ENCODE results near the gene EXOC4. TPM values are rescaled to one million over a fixed set of nuclear protein-coding genes. Genes with fewer than 3 reads are reported as not detected.

EXOC4 gene
- total RNA-seq, 1 experiment from 2014 or later, result 77.0 TPM

DNA sequence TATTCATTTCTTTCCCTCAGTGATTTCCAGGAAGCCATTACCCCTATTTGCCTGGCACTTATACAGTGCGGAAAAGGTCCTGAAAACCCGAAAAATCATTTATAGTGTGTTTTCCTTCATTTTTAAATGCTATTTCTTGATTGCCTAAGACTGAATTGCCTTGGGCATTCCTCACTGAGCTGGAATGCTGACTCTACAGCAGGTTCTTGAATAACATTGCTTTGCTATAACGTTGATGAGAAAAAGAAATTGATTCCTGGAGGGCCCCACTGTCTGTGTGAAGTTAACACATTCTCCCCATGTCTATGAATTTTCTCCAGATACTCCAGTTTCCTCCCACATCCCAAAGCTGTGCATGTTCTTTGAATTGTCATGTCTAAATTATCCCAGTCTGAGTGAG, 308.5 kb downstream of the EXOC4 start:
- DNase-seq (ENCODE audit: extremely low read depth, low read depth), result no peak

DNA sequence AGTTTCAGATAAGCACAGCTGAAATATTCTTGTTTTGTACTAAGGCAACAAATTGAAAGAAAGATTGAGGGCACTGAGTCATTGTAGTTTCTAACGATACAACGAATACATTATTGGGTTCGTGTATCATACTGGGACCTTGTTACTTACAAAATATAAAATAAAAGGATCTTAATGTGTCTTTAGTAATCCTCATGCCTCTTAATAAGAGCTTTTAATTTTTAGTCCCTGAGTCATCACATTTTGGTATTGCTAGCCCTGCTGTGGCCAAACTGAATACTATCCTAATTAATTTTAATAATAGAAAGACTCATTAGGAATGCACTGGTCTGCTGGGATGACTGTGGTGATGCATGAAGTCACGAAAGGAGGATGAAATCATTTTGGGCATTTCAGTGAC, 309.7 kb downstream of the EXOC4 start:
- DNase-seq (ENCODE audit: extremely low read depth, low read depth), result no peak

DNA sequence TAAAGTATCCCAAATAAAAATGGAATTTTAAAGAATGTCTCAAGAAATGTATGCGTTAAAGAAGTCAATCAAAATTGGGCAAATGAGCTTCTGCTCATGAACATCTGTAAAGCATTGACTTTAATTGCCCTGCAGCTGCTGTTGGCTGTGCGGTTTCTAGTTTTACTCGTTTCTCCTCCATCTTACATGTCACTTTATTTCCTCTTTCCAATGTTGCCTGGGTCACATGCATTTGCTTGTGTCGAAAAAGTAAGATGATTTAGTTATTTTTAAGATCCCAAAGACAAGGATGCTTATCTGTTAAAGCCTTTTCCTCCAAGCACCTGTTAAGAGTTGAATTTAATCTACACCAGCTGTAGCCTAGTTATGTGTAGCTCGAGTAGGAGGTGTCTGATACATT, 310.4 kb downstream of the EXOC4 start:
- DNase-seq (ENCODE audit: extremely low read depth, low read depth), result no peak

DNA sequence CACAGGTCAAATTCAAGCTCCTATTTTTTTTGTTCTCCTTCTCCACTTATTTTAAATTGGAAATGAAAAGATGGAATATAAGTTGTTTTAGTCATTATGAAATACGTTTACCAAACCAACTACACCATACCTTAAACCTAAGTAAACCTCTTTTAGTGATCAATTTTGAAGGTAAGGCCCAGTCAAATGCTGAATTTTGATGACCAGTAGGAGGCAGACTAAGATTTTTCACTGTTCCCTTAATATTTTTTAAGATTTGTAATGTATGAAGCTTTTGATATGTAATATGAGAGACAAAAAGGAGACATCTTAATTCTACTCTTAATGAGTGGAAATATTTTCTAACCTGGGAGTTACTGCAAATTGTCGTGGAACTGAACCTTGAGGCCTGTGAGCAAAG, 311.6 kb downstream of the EXOC4 start:
- DNase-seq (ENCODE audit: extremely low read depth, low read depth), result no peak

DNA sequence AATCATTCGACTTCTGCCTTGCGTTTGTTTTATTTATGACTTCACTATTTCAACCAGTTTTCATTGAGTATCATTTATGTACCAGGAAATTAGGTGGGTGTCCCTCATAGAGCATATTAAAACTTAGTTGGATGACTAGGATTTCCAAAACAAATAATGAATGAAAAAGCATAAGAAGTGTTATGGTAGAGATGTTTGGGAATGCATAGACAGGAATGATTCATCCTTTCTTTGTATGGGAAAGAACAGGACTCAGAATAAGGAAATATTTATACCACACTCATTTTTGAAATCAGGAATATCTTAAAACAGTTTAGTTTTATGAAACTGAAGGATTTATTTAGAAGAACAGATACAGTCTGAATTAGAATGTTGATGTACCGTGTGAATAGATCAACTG, 315.7 kb downstream of the EXOC4 start:
- DNase-seq (ENCODE audit: extremely low read depth, low read depth), result no peak

DNA sequence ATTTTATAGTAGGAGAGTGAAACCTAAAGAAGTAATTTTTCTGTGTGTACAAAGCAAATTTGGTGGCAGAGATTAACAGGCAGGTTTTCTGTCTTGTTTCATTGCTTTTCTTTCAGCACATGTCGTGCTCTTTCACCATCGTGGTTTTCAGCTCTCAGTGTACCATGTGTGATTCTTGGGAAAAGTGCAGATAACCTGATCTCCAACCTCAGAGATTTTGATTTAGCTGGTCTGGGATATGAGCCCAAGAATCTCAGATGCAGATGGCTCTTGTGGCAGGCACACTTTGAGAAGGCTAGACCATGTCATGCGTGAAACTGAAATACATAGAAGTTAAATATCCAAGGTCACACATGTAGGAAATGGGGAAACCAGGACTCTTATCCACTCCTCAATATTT, 317.4 kb downstream of the EXOC4 start:
- no peak for DNase-seq (ENCODE audit: extremely low read depth, low read depth)

DNA sequence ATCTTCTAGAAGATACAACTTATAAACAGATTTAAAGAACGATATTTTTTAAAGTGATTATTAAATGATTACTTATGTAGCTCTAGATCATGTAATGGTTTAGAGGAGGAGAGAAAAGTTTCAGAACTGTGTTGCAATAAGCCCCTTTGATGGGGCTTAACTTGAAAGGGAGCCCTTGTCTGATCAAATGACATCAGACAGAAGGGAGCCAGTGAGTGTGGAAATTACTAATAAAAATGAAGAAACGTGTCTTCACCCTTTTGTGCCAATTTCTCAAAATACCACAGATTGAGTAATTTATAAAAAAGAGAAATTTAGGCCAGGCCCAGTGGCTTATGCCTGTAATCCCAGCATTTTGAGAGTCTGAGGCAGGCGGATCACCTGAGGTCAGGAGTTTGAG, 318.2 kb downstream of the EXOC4 start:
- no peak for DNase-seq (ENCODE audit: extremely low read depth, low read depth)

DNA sequence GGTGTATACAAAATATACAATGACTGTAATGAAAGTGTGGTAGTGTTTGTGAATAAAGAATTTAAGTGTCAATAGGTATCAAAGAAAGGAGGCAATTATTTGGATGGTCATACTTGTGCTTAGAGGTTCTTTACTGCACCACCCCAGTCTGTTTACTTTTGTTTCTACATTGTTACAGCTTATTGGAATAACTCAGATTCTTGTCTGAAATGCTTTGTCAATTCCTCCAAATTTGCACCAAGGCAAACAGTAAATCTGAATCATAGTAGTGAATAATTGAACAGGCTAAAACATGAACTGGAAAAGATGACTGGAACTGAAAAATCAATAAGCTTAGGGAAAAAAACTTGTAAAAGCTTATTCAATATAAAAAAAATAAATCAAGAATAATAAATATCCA, 319.2 kb downstream of the EXOC4 start:
- DNase-seq (ENCODE audit: extremely low read depth, low read depth), result no peak

DNA sequence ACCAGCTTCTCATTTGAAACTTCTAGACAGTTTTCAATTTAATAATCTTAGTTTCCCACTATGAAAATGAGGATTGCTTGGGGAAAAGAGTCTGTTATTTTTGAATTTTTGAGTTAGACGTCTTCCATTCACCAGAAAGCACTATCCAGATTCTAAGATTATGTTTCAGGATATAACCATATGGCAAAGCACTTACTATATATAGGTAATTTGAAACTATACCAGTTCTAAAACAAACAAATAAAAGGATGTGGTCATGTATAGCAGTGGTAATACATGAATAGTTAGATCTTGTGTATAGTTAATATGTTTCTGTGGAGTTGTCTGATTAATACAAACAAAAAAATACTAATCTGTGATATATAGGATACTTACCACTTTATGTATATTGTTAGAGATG, 320.0 kb downstream of the EXOC4 start:
- no peak for DNase-seq (ENCODE audit: extremely low read depth, low read depth)

DNA sequence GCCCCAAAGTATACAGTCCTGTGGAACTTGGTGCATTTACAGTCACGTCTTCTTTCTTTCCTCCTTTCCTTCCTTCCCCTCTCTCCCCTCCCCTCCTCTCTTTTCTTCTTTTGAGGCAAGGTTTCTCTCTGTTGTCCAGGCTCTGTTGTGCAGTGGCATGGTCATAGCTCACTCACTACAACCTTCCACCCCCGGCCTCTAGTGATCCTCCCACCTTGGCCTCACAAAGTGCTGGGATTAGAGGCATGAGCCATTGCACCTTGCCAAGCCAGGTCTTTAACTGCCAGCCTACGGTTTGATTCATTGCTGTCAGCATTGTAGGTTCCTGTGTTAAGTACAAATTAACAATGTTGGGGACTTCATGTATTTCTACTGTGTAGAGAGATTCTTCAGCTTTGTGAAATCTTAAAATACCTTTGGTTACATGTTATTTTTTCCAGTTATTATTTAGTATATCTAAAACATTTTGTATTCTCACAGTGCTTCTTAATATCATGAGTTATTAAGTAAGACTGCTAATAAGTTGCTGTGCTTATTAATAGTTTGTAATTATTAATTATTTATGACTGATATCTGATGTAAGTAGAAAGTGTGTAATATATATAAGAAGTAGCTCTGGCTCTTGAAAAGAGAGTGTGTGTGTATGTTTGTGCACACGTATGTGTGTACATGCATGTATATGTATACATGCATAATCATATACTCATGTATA, 320.8 kb downstream of the EXOC4 start:
- DNase-seq (ENCODE audit: extremely low read depth, low read depth), result no peak

DNA sequence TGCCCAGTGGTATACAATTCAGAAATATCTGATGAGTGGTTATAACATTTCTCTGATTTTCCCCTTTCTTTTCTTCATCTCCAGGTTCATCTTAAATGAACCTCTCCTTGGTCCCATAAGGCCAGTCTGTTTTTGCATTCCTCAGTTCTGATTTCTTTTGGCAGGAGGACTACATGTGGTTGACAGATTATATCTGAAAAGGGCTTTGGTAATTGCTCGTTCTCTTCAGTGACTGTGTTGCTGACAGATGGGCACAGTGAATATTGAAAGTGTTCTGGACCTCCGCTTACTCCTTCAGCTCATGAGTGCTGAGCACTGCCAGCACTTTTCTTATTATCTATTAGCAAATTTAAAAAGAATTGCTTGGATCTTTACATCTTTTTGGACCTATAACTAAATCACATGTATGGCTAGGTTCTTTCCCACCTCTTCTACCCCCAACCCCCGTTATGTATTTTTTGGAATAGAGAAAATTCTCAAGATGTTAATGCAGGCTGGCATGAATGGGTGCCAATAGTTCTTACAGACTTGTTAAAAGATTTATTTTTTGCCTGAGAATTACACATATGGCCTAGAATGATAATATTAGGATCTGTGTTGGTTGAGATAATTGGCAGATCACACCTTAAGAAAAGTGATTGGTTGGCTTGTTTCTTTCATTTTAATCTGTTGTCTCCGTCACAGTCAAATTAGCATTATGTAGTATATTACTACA, 323.0 kb downstream of the EXOC4 start:
- DNase-seq (ENCODE audit: extremely low read depth, low read depth), result no peak

DNA sequence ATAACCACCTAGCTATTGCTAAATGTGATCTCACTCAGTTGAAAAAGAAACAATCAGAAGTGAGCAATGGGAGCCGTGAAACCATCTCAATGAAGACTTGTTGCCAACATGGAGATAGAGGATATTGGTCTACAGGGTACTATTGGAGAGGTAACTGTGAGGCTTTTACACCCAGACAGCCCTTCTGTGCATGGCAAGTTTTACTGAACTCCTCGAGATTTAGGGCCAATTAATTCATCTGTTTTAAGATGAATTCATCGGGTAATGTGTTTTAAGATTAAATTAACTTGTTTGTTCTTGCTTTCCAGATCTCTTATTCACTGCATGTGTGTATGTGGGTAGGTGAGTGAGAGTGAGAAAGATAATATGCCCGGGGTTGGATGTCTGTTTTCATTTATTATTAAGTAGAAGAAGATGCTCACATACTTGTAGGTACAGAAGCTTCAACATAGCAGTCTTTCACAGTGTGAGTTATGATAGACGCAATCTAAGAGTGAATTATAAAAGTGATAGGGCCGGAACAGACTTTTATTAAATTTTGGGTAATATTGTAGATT, 323.8 kb downstream of the EXOC4 start:
- DNase-seq (ENCODE audit: extremely low read depth, low read depth), result no peak

DNA sequence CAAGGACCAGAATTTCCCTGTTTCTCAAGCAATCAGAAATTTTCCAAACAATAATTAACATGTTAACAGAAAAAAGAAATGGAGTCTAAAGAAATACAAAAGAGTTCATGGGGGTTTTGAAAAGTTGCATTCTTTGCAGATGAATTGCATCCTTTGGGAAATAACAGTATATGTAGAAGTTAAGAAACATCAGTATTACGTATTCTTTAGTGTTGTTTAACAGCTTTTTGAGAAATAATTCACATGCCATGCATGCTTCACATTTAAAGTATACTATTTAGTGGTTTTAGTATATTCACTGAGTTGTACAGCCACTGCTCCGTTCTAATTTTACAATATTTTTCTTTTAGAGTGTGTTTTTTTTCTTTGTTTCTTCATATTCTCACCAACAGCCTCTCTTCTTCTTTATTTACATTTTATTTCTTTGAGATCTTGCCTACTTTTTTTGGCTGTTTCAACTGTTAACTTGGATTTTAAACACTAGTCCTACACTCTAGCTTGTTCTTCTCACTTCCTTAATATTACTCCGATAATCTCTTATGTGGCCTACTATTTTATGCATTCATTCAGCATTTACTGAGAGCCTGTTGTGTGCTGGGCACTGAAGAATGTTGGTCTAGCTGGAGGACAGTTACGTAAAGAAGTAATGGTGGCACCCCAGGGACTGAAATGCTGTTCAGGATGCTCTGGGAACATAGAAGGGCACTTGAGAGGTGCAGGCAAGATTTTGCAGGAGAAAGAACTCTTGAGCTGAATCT, 330.1 kb downstream of the EXOC4 start:
- DNase-seq (ENCODE audit: extremely low read depth, low read depth), result peak; percentile 87

DNA sequence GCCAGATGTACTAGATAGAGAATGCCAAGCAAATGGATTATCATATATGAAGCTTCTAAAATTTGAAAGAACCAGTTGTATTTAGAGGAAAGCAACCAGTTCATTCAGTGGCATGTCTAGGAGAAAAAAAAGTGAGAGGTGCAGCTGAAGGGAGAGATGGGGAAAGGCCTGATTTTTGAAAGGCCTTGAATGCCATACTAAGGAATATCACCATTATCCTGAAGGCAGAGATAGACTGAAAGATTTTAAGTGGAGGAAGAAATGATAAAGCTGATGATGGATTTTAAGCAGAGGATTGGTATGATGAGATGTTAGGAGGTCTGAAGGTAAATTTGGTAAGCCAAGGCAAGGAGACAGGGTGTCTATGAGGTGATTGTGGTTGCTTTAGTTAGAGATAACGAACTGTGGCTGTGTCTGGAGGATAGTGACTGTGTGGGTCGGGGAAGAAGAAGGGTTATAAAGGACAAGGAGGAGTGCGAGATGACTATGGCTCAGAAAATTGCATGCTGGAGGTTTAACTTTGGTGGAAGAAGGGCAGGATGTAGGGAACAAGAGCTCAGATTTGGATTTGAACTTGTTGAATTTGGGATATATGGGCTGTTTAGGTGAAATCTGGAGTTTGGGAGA, 330.8 kb downstream of the EXOC4 start:
- peak; percentile 11 for DNase-seq (ENCODE audit: extremely low read depth, low read depth)

DNA sequence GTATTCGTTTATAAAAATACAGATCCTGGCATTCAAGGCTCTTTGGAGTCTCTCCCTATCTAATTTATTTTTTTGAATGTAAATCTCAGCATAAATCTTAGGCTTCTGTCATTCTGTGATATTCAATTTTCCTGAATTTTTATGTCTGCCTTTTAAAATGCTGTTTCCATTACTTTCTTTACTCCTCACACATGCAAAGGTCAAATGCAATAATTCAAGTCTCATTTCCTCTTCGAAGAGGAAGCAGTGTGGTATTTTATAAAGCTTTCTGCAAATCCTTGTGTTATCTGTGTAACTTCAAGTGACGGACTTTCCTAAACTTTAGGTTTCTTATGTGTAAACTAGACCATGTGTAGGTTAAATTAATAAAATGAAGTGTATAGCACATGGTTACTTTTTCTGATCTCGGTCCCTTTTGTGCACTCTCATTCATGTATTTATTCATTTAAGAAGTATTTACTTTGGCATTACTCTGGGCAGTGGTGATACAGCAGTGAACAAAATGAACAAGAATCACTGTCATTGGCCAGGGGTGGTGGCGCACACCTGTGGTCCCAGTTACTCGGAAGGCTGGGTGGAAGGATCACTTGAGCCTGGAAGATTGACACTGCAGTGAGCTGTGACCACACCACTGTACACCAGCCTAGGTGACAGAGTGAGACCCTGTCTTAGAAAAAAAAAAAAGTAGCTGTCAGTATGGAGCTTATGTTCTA, 332.2 kb downstream of the EXOC4 start:
- DNase-seq (ENCODE audit: extremely low read depth, low read depth), result no peak

DNA sequence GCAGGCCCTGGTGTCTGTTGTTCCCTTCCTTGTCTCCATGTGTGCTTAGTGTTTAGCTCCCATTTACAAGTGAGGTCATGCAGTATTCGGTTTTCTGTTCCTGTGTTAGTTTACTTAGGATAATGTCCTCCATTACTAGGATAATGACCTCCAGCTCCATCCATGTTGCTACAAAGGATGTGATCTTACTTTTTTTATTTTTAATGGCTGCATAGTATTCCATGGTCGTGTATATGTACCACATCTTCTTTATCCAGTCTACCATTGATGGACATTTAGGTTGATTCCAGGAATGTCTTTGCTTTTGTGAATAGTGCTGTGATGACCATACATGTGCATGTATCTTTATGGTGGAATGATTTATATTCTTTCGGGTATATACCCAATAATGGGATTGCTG, 333.4 kb downstream of the EXOC4 start:
- no peak for DNase-seq (ENCODE audit: extremely low read depth, low read depth)

DNA sequence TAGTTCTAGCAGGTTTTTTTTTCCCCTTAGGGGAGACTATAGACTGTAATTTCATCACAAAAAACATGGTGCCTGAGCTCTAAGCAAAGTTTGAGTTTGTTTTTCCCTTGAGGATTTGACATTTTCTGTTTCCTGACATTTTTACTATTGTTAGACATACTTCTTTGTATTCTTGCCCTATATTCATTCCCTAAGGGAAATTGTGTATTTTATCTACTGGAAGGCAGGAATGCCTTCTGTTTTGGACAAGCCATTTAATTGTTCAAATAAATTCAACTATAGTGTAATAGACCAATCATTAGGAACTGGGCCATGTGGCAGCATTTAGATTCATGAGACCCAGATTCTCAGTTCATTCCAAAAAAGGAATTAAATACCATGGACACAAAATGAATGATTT, 335.0 kb downstream of the EXOC4 start:
- no peak for DNase-seq (ENCODE audit: extremely low read depth, low read depth)

DNA sequence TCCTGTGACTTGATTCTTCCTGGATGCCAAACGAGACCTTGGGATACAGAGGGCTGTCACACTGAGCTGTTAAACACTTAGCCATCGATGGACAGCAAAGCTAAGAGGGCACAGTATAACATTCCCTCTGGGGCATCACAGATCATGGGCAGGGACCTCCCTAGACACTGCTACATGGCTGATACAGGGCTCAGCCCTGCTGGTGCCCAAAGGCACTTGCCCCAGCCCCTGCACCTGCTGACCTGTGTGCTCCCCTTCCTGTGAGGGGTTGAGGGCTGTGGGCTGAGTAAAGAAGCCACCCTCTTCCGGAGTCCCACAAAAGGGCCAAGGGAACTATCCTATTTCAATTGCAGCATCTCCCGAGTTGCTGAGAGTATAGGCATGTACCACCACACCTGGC, 337.9 kb downstream of the EXOC4 start:
- no peak for DNase-seq (ENCODE audit: extremely low read depth, low read depth)

DNA sequence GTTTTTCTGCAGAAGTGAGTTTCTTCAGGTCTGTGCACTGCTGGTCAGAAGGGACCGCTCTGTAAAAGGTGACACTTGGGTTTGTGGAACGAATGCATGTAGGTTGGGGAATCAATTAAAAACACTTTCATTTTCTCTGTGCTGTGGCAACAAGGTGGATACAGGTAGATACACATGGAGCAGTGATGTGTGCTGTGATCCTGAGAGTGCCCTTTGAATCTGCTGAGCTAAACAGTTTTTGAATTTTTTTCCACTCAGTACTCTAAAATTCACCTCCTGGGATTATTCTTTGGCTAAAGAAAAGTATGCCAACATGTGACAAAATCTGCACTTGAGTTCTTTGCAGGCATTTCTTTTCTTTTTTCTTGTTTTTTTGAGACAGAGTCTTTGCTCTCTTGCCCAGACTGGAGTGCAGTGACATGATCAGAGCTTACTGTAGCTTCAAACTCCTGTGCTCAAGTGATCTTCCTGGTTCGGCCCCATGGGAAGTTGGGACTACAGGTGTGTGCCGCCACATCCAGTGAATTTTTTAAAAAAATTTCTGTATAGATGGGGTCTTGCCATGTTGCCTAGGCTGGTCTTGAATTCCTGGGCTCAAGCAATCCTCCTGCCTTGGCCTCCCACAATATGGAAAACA, 338.9 kb downstream of the EXOC4 start:
- no peak for DNase-seq (ENCODE audit: extremely low read depth, low read depth)

DNA sequence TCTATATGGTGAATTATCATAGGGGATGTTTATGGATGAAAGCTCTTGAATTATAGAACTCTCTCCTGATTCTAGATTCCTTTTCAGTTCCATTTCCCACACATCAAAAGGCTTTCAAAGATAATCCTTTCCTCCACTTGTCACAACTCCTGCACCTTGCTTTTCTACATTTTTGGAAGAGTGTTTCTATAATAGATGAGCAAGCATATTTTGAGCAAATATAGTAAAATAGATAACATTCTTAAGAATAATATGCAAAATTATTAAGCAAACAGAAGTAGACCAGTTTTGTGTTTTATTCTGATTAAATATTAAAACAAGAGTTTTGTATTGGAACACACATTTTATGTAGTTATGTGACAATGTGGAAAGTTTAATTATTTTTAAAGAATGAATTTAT, 340.7 kb downstream of the EXOC4 start:
- no peak for DNase-seq (ENCODE audit: extremely low read depth, low read depth)

All from NCI-H460 (cell line).